Lung (tissue), 12 donors: ENCODE measurements around the gene OR2V1. TPM values are rescaled to one million over a fixed set of nuclear protein-coding genes. Genes with fewer than 3 reads are reported as not detected.
"Not testable (repeated sequence)": the region's sequence is repeated elsewhere in the genome, so short reads cannot be mapped to it uniquely, and the experiment has no call there.

Experiments used
- ATAC-seq: fragments of 200-7000 bp; cut with Tn5 transposase; one replicate; pipeline ENCODE4 v1.9.1; 2020; ENCODE audit warnings: moderate number of reproducible peaks; ENCODE audit not compliant: insufficient read depth, low FRiP score
- DNase-seq, 3 donors: peaks; one replicate each; pipeline ENCODE4 v3.0.0-alpha.2; 2013 to 2017
- H3K27ac ChIP-seq, 2 donors: one replicate each; pipeline ENCODE4 v1.5.1; 2013; ENCODE audit warnings: mild to moderate bottlenecking in 2 of 2, moderate library complexity in 2 of 2, control low read depth in 1 of 2, inconsistent platforms in 1 of 2, low read depth in 1 of 2, low read length in 1 of 2
- H3K27me3 ChIP-seq, 3 donors: one replicate each; pipeline ENCODE4 v1.5.1; 2013; ENCODE audit warnings: low read length in 2 of 3; ENCODE audit not compliant: control insufficient read depth in 3 of 3, insufficient read depth in 3 of 3
- H3K36me3 ChIP-seq, 4 donors: one replicate each; pipeline ENCODE4 v1.5.1; 2013; ENCODE audit warnings: low read length in 4 of 4, mild to moderate bottlenecking in 1 of 4, moderate library complexity in 1 of 4; ENCODE audit not compliant: control insufficient read depth in 4 of 4, insufficient read depth in 4 of 4
- H3K4me1 ChIP-seq, 5 donors: one replicate each; pipeline ENCODE4 v1.5.1; 2013; ENCODE audit warnings: low read length in 5 of 5, mild to moderate bottlenecking in 2 of 5, moderate library complexity in 1 of 5; ENCODE audit not compliant: control insufficient read depth in 5 of 5, insufficient read depth in 5 of 5
- H3K4me3 ChIP-seq: one replicate; pipeline ENCODE4 v1.5.1; 2013; ENCODE audit warnings: mild to moderate bottlenecking, control low read depth, moderate library complexity
- H3K9ac ChIP-seq, 2 donors: one replicate each; pipeline ENCODE4 v1.5.1; 2013; ENCODE audit warnings: low read length in 2 of 2, control low read depth in 1 of 2; ENCODE audit not compliant: insufficient read depth in 1 of 2
- H3K9me3 ChIP-seq, 4 donors: one replicate each; pipeline ENCODE4 v1.5.1; 2013; ENCODE audit warnings: low read length in 3 of 4, mild to moderate bottlenecking in 1 of 4, moderate library complexity in 1 of 4; ENCODE audit not compliant: control insufficient read depth in 4 of 4, insufficient read depth in 3 of 4
- WGBS, 2 donors: extraction: QIAGEN DNeasy Blood & Tissue Kit; methylation state at CpG; one replicate each; pipeline ENCODE4 v1.1.7; 2013; 5-methylcytosine and 5-hydroxymethylcytosine counted together
- polyA plus RNA-seq, 2 donors: library from polyadenylated mRNA; stranded (reverse); fragments of 200-250 nt; gene quantifications; one replicate each; pipeline ENCODE4 v1.2.1, GENCODE V29; 2013
- total RNA-seq, 2 donors: library from RNA; depleted of rRNA in 1 of 2; stranded (reverse); fragments of >200 nt in 1 of 2; gene quantifications; one replicate each; pipeline ENCODE4 v1.2.1, GENCODE V29; 2014 to 2021
- TF ChIP-seq, protein P1 (sequence below): IDR thresholded peaks from 2 replicates; pipeline ENCODE4 v1.5.1; 2012; ENCODE audit warnings: mild to moderate bottlenecking; ENCODE audit errors: control extremely low read depth, extremely low read depth
- donor health status: control.
- donor health status: control.
- donor health status: Bipolar disorder and iron deficiency.
- donor health status: healthy.
- donor health status: DM: yes; HTN: yes; CAD: no.

OR2V1 gene
- total and polyA plus RNA-seq, 4 donors = not detected

GRCh38 chr5:181096721-181097382, 34.1 kb downstream of the OR2V1 start:
- not testable (repeated sequence) for DNase-seq, H3K4me1 ChIP-seq, H3K27ac ChIP-seq, H3K4me3 ChIP-seq, H3K9ac ChIP-seq, H3K36me3 ChIP-seq, ATAC-seq
- WGBS, 2 donors = no CpG with 5 or more reads among the region's 26 CpGs
- H3K9me3 ChIP-seq = peaks cover 0 to 11% (median 0%) of the 10 kb centered on the region in 4 donors
- H3K27me3 ChIP-seq = peaks cover 9 to 21% (median 17%) of the 10 kb centered on the region in 3 donors

- 45 to 80% methylated on average over 1 to 3 of the region's 3 CpGs for WGBS, 2 donors
- not testable (repeated sequence) for H3K27ac ChIP-seq, H3K4me3 ChIP-seq, H3K4me1 ChIP-seq, H3K36me3 ChIP-seq, H3K9me3 ChIP-seq, DNase-seq, ATAC-seq, H3K9ac ChIP-seq
- peaks cover 9 to 19% (median 16%) of the 10 kb centered on the region in 3 donors for H3K27me3 ChIP-seq
Measured at GRCh38 chr5:181095162-181095561, 35.8 kb downstream of the OR2V1 start.

DNA sequence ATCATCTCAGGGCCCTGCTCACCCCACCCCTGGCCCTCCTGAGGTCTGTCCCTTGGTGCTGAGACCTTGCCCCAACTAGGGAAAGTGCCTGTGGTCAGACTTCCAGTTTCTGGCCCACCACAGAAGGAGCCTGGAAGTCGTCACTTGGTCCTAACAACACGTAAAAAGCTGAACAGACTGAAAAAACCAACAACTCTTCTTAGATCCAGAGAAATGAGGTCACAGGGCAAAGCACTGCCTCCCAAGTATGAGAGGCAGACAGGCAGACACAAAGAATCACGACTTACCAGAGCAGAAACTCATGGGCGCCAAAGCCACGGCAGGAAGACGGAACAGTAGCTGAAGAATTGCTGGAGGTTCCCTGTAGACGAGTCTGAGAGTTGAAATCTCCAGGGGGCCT, 38.5 kb downstream of the OR2V1 start:
- Histone ChIP-seq H3K27me3 (peaks cover 0 to 6% (median 0%) of the 10 kb centered on the region in 3 donors), H3K27ac (no peak overlapping the region), H3K4me1 (no peaks in the 10 kb centered on the region), H3K9me3 (no peaks in the 10 kb centered on the region), H3K36me3 (no peaks in the 10 kb centered on the region), H3K9ac (no peak overlapping the region), H3K4me3 (no peak overlapping the region)
- TF ChIP-seq, protein P1, sequence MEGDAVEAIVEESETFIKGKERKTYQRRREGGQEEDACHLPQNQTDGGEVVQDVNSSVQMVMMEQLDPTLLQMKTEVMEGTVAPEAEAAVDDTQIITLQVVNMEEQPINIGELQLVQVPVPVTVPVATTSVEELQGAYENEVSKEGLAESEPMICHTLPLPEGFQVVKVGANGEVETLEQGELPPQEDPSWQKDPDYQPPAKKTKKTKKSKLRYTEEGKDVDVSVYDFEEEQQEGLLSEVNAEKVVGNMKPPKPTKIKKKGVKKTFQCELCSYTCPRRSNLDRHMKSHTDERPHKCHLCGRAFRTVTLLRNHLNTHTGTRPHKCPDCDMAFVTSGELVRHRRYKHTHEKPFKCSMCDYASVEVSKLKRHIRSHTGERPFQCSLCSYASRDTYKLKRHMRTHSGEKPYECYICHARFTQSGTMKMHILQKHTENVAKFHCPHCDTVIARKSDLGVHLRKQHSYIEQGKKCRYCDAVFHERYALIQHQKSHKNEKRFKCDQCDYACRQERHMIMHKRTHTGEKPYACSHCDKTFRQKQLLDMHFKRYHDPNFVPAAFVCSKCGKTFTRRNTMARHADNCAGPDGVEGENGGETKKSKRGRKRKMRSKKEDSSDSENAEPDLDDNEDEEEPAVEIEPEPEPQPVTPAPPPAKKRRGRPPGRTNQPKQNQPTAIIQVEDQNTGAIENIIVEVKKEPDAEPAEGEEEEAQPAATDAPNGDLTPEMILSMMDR = no peak
- DNase-seq (no peak), ATAC-seq (no peak)
- 67 to 78% methylated on average over 7 of the region's 7 CpGs for WGBS, 2 donors

- Histone ChIP-seq H3K4me1 (no peaks in the 10 kb centered on the region), H3K27me3 (peaks cover 0 to 36% (median 0%) of the 10 kb centered on the region in 3 donors), H3K9ac (no peak overlapping the region), H3K27ac (no peak overlapping the region), H3K9me3 (no peaks in the 10 kb centered on the region), H3K36me3 (no peaks in the 10 kb centered on the region), H3K4me3 (no peak overlapping the region)
- TF ChIP-seq, protein P1 = no peak
- 64 to 68% methylated on average over 10 of the region's 10 CpGs for WGBS, 2 donors
- ATAC-seq (no peak), DNase-seq (peak in 1 of 3 donors; percentile 3)
Measured at GRCh38 chr5:181088289-181088688, 42.7 kb downstream of the OR2V1 start.
